Measurements from ENCODE around the gene MYO10.
A peak's percentile ranks its signal among the peaks of the same experiment; 100 is the strongest.
"Not testable (repeated sequence)": the region's sequence is repeated elsewhere in the genome, so short reads cannot be mapped to it uniquely, and the experiment has no call there.

MYO10 gene

GRCh38 chr5:16749626-16750025 lies 186.5 kb downstream of the MYO10 start:
- Mint-ChIP-seq H3K4me1 (no peaks in the 10 kb centered on the region), H3K9me3 (no peaks in the 10 kb centered on the region), H3K4me3 (no peak overlapping the region), H3K36me3 (ENCODE audit: low read depth) (peaks cover 51% of the 10 kb centered on the region), H3K27ac (no peak overlapping the region), H3K27me3 (ENCODE audit: low read depth) (no peaks in the 10 kb centered on the region)
- no peak for TF ChIP-seq CTCF (IDR thresholded peaks at IDR 0.05; ENCODE audit: unreplicated experiment in 3 of 3)

- no peak overlapping the region for H3K27ac Mint-ChIP-seq
- peaks cover 28% of the 10 kb centered on the region for H3K4me1 Mint-ChIP-seq
- no peaks in the 10 kb centered on the region for H3K9me3 Mint-ChIP-seq
- H3K4me3 Mint-ChIP-seq = no peak overlapping the region
- peaks cover 17% of the 10 kb centered on the region for H3K36me3 Mint-ChIP-seq (ENCODE audit: low read depth)
- no peak for TF ChIP-seq CTCF (IDR thresholded peaks at IDR 0.05; ENCODE audit: unreplicated experiment in 3 of 3)
- peaks cover 3% of the 10 kb centered on the region for H3K27me3 Mint-ChIP-seq (ENCODE audit: low read depth)
Observed at GRCh38 chr5:16744164-16744880, 191.8 kb downstream of the MYO10 start.

GRCh38 chr5:16742938-16743337 lies 193.2 kb downstream of the MYO10 start:
- Mint-ChIP-seq H3K27me3 (ENCODE audit: low read depth) (peaks cover 3% of the 10 kb centered on the region), H3K9me3 (no peaks in the 10 kb centered on the region), H3K27ac (no peak overlapping the region), H3K4me1 (peaks cover 32% of the 10 kb centered on the region), H3K4me3 (no peak overlapping the region), H3K36me3 (ENCODE audit: low read depth) (peaks cover 12% of the 10 kb centered on the region)
- TF ChIP-seq CTCF (IDR thresholded peaks at IDR 0.05; ENCODE audit: unreplicated experiment in 3 of 3) = no peak

GRCh38 chr5:16740811-16741392 lies 195.2 kb downstream of the MYO10 start:
- Mint-ChIP-seq H3K4me3 (peak overlapping the region in 2 of 3 experiments; percentile 59 to 61), H3K27me3 (ENCODE audit: low read depth) (peaks cover 3% of the 10 kb centered on the region), H3K4me1 (peaks cover 49% of the 10 kb centered on the region), H3K27ac (peak overlapping the region; percentile 23 to 65 (median 35)), H3K36me3 (ENCODE audit: low read depth) (peaks cover 8% of the 10 kb centered on the region), H3K9me3 (no peaks in the 10 kb centered on the region)
- no peak for TF ChIP-seq CTCF (IDR thresholded peaks at IDR 0.05; ENCODE audit: unreplicated experiment in 3 of 3)

GRCh38 chr5:16740066-16740810 lies 195.8 kb downstream of the MYO10 start:
- H3K4me1 Mint-ChIP-seq = peaks cover 56% of the 10 kb centered on the region
- peak overlapping the region in 2 of 3 experiments; percentile 35 to 58 for H3K27ac Mint-ChIP-seq
- no peaks in the 10 kb centered on the region for H3K9me3 Mint-ChIP-seq
- no peak for TF ChIP-seq CTCF (IDR thresholded peaks at IDR 0.05; ENCODE audit: unreplicated experiment in 3 of 3)
- H3K4me3 Mint-ChIP-seq = peak overlapping the region; percentile 49 to 61 (median 54)
- peaks cover 8% of the 10 kb centered on the region for H3K36me3 Mint-ChIP-seq (ENCODE audit: low read depth)
- H3K27me3 Mint-ChIP-seq (ENCODE audit: low read depth) = peaks cover 3% of the 10 kb centered on the region

GRCh38 chr5:16738393-16738792 lies 197.7 kb downstream of the MYO10 start:
- not testable (repeated sequence) for H3K27me3 Mint-ChIP-seq (ENCODE audit: low read depth); H3K9me3 Mint-ChIP-seq
- H3K4me1 Mint-ChIP-seq = peaks cover 60% of the 10 kb centered on the region
- H3K27ac Mint-ChIP-seq = peak overlapping the region; percentile 32 to 82 (median 64)
- H3K4me3 Mint-ChIP-seq = peak overlapping the region in 2 of 3 experiments; percentile 39 to 48
- H3K36me3 Mint-ChIP-seq (ENCODE audit: low read depth) = peaks cover 14% of the 10 kb centered on the region

All from nephron (organoid).